Karpas-422 (cell line): Measurements from ENCODE around the gene CALU. TPM values are rescaled to one million over a fixed set of nuclear protein-coding genes. Genes with fewer than 3 reads are reported as not detected.

Experiments used
- DNase-seq: peaks from one replicate; pipeline ENCODE4 v3.0.0-alpha.2; 2015
- H2AFZ ChIP-seq: fragments of 200-600 bp; sonication (generic); 2 replicates; pipeline ENCODE4 v1.6.1; 2014; ENCODE audit warnings: antibody characterized with exemption, low read length, mixed read lengths
- H3K27ac ChIP-seq: fragments of 200-600 bp; sonication (generic); 2 replicates; pipeline ENCODE4 v1.5.1; 2014; ENCODE audit warnings: mild to moderate bottlenecking, low read length, moderate library complexity
- H3K27me3 ChIP-seq: fragments of 200-600 bp; sonication (generic); 2 replicates; pipeline ENCODE4 v1.6.1; 2014; ENCODE audit warnings: low read length, mixed read lengths
- H3K36me3 ChIP-seq: fragments of 200-600 bp; sonication (generic); 2 replicates; pipeline ENCODE4 v1.6.1; 2014; ENCODE audit warnings: low read length, mixed read lengths; ENCODE audit not compliant: insufficient read depth
- H3K4me1 ChIP-seq: fragments of 200-600 bp; sonication (generic); 2 replicates; pipeline ENCODE4 v1.6.1; 2014; ENCODE audit warnings: mild to moderate bottlenecking, low read length, mixed read lengths
- H3K4me2 ChIP-seq: fragments of 200-600 bp; sonication (generic); 2 replicates; pipeline ENCODE4 v1.6.1; 2014; ENCODE audit warnings: low read length, low read depth, mild to moderate bottlenecking; ENCODE audit not compliant: poor library complexity, severe bottlenecking
- H3K4me3 ChIP-seq: fragments of 200-600 bp; sonication (generic); 2 replicates; pipeline ENCODE4 v1.5.1; 2014; ENCODE audit warnings: mild to moderate bottlenecking, antibody characterized with exemption, low read length, mixed read lengths
- H3K79me2 ChIP-seq: fragments of 200-600 bp; sonication (generic); 2 replicates; pipeline ENCODE4 v1.6.1; 2014; ENCODE audit warnings: mild to moderate bottlenecking, low read length, mixed read lengths
- H3K9ac ChIP-seq: fragments of 200-600 bp; sonication (generic); 2 replicates; pipeline ENCODE4 v1.6.0; 2014; ENCODE audit warnings: low read length
- H3K9me2 ChIP-seq: fragments of 200-600 bp; sonication (generic), shearing (Covaris generic); replicated peaks from 2 replicates; pipeline ENCODE4 v1.6.0; 2014; ENCODE audit warnings: mild to moderate bottlenecking, low read length, moderate library complexity; ENCODE audit not compliant: insufficient read depth
- H3K9me3 ChIP-seq: fragments of 300-700, 200-600 bp; sonication (generic); 2 replicates; pipeline ENCODE4 v1.6.1; 2014; ENCODE audit warnings: low read length, mixed read lengths
- H4K20me1 ChIP-seq: fragments of 200-600 bp; sonication (generic); 2 replicates; pipeline ENCODE4 v1.6.1; 2014; ENCODE audit warnings: mild to moderate bottlenecking, antibody characterized with exemption, low read length, low read depth; ENCODE audit not compliant: insufficient read depth
- total RNA-seq: library from RNA; depleted of rRNA; stranded (reverse); fragments of >200 nt; shearing (Covaris generic); gene quantifications from 2 replicates; pipeline ENCODE4 v1.2.3, GENCODE V29; 2014; ENCODE audit warnings: low replicate concordance

CALU gene
- total RNA-seq, 1 experiment from 2014 or later = 42.1 TPM

GRCh38 chr7:128713794-128714193, 25.4 kb upstream of the CALU start:
- H3K27me3 ChIP-seq = no peaks in the 10 kb centered on the region
- no peaks in the 10 kb centered on the region for H3K9me3 ChIP-seq
- no peak overlapping the region for H3K9ac ChIP-seq
- H3K36me3 ChIP-seq = no peaks in the 10 kb centered on the region
- H3K79me2 ChIP-seq = no peaks in the 10 kb centered on the region
- no peak for DNase-seq
- H4K20me1 ChIP-seq = no peaks in the 10 kb centered on the region
- no peaks in the 10 kb centered on the region for H3K9me2 ChIP-seq
- no peak overlapping the region for H2AFZ ChIP-seq
- no peaks in the 10 kb centered on the region for H3K4me1 ChIP-seq
- no peak overlapping the region for H3K4me3 ChIP-seq
- no peak overlapping the region for H3K4me2 ChIP-seq
- no peak overlapping the region for H3K27ac ChIP-seq

- H3K9ac ChIP-seq = no peak overlapping the region
- H3K4me3 ChIP-seq = no peak overlapping the region
- H3K27ac ChIP-seq = no peak overlapping the region
- H2AFZ ChIP-seq = no peak overlapping the region
- no peaks in the 10 kb centered on the region for H3K4me1 ChIP-seq
- H4K20me1 ChIP-seq = no peaks in the 10 kb centered on the region
- no peaks in the 10 kb centered on the region for H3K27me3 ChIP-seq
- DNase-seq = no peak
- H3K9me2 ChIP-seq = no peaks in the 10 kb centered on the region
- no peak overlapping the region for H3K4me2 ChIP-seq
- H3K79me2 ChIP-seq = no peaks in the 10 kb centered on the region
- no peaks in the 10 kb centered on the region for H3K9me3 ChIP-seq
- H3K36me3 ChIP-seq = no peaks in the 10 kb centered on the region
Observed at GRCh38 chr7:128714701-128715495, 24.3 kb upstream of the CALU start.

DNA sequence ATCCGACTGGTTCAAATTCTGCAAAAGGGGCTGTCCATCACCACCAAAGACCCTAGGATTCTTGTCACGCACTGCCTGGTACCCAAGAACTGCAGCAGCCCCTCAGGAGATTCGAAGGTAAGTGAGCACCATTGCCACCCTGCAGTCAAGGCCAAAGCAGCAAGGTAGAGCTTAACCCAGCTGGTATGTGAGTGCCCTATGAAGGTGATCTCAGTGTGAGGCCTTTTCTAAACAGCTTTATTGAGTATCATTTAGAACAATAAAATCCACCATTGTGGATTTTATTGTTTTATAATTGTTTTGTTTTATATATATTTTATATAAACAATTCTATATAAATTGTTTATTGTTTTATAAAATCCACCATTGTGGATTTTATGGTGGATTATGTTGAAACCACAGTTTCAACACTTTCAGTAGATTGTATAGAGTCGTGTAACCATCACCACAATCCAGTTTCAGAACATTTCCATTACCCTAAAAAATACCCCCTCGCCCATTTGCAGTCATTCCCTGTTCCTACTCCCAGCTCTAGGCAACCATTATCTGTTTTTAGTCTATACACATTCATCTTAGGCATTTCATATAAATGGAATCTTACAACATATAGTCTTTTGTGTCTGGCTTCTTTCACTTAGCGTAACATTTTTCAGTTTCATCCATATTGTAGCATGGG, 20.1 kb upstream of the CALU start:
- no peak overlapping the region for H2AFZ ChIP-seq
- DNase-seq = no peak

DNA sequence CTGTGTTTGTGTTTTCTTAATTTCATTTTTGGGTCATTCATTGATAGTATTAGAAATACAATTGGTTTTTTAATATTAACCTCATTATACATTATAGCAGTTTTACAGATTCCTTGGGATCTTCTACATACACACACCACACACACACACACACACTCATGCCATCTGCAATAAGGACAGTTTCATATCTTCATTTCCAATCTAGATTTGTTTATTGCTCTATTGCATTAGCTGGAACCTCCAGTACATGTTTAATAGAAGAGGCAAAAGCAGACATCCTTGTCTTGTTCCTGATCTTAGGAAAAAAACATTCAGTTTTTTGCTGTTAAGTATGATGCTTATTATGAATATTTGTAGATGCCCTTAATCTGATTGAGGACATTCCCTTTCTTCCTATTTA, 17.8 kb upstream of the CALU start:
- H3K27me3 ChIP-seq = no peaks in the 10 kb centered on the region
- no peaks in the 10 kb centered on the region for H3K9me3 ChIP-seq
- H3K9ac ChIP-seq = no peak overlapping the region
- H3K9me2 ChIP-seq = no peaks in the 10 kb centered on the region
- H3K4me1 ChIP-seq = peaks cover 9% of the 10 kb centered on the region
- no peaks in the 10 kb centered on the region for H3K79me2 ChIP-seq
- no peak overlapping the region for H3K27ac ChIP-seq
- no peak overlapping the region for H3K4me2 ChIP-seq
- no peak for DNase-seq
- H3K4me3 ChIP-seq = no peak overlapping the region
- H3K36me3 ChIP-seq = no peaks in the 10 kb centered on the region
- H4K20me1 ChIP-seq = no peaks in the 10 kb centered on the region
- H2AFZ ChIP-seq = no peak overlapping the region

More for the DNA sequence above, 20.1 kb upstream of the CALU start:
- Histone ChIP-seq H3K27ac (no peak overlapping the region), H3K4me2 (no peak overlapping the region), H3K9me2 (no peaks in the 10 kb centered on the region), H3K4me3 (no peak overlapping the region), H3K79me2 (no peaks in the 10 kb centered on the region), H3K27me3 (no peaks in the 10 kb centered on the region), H4K20me1 (no peaks in the 10 kb centered on the region), H3K36me3 (no peaks in the 10 kb centered on the region), H3K9me3 (no peaks in the 10 kb centered on the region), H3K9ac (no peak overlapping the region), H3K4me1 (no peaks in the 10 kb centered on the region)

DNA sequence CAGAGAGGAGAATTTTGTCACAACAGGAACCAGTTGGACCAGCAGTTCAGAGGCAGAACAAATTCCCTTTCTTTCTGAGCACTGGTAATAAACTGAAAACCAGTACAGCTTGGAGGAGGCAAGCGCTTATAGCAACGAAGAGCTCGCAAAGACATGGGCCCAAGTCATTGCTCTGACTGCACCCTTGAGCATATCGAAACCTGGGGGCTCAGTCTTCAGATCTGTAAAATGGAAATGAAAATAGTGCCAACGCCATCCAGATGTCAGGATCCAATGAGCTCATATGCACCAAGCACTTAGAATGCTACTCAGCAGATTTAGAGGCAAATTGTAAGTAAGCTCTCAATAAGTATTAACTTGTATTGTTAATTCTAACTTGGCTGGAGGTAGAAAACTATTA, 14.4 kb upstream of the CALU start:
- H4K20me1 ChIP-seq = no peaks in the 10 kb centered on the region
- H2AFZ ChIP-seq = no peak overlapping the region
- no peaks in the 10 kb centered on the region for H3K9me2 ChIP-seq
- H3K27me3 ChIP-seq = no peaks in the 10 kb centered on the region
- no peaks in the 10 kb centered on the region for H3K79me2 ChIP-seq
- H3K4me2 ChIP-seq = no peak overlapping the region
- no peak overlapping the region for H3K4me3 ChIP-seq
- H3K27ac ChIP-seq = no peak overlapping the region
- DNase-seq = no peak
- peaks cover 15% of the 10 kb centered on the region for H3K4me1 ChIP-seq
- H3K9ac ChIP-seq = no peak overlapping the region
- no peaks in the 10 kb centered on the region for H3K9me3 ChIP-seq
- no peaks in the 10 kb centered on the region for H3K36me3 ChIP-seq

DNA sequence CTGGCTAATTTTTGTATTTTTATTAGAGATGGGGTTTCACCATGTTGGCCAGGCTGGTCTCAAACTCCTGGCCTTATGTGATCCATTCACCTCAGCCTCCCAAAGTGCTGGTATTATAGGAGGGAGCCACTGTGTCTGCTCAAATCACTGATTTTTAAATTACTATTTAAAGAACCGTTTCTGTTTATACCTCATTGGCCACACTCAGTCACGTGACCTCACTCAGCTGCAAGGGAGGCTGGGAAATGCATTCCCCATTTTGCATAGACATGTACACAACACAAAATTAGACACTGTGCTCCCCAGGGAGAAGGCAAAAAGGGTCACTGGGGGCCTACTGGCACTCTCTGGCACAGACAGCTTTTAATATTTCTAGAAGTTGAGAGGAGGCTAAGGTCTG, 13.6 kb upstream of the CALU start:
- no peak overlapping the region for H3K9ac ChIP-seq
- H3K9me3 ChIP-seq = no peaks in the 10 kb centered on the region
- no peak overlapping the region for H3K27ac ChIP-seq
- no peak overlapping the region for H2AFZ ChIP-seq
- no peaks in the 10 kb centered on the region for H3K36me3 ChIP-seq
- no peak overlapping the region for H3K4me2 ChIP-seq
- no peak for DNase-seq
- H3K27me3 ChIP-seq = no peaks in the 10 kb centered on the region
- H4K20me1 ChIP-seq = no peaks in the 10 kb centered on the region
- no peaks in the 10 kb centered on the region for H3K9me2 ChIP-seq
- H3K4me1 ChIP-seq = peaks cover 15% of the 10 kb centered on the region
- no peaks in the 10 kb centered on the region for H3K79me2 ChIP-seq
- no peak overlapping the region for H3K4me3 ChIP-seq

- Histone ChIP-seq H4K20me1 (no peaks in the 10 kb centered on the region), H3K9me3 (no peaks in the 10 kb centered on the region), H3K4me3 (no peak overlapping the region), H3K4me2 (no peak overlapping the region), H3K27me3 (no peaks in the 10 kb centered on the region), H3K9me2 (no peaks in the 10 kb centered on the region), H3K4me1 (peaks cover 15% of the 10 kb centered on the region), H2AFZ (no peak overlapping the region), H3K27ac (no peak overlapping the region), H3K36me3 (no peaks in the 10 kb centered on the region), H3K79me2 (no peaks in the 10 kb centered on the region), H3K9ac (no peak overlapping the region)
- DNase-seq = no peak
Observed at GRCh38 chr7:128726059-128726736, 13.0 kb upstream of the CALU start.

GRCh38 chr7:128726737-128727072, 12.5 kb upstream of the CALU start:
- Histone ChIP-seq H3K9me3 (no peaks in the 10 kb centered on the region), H3K4me3 (no peak overlapping the region), H3K9me2 (no peaks in the 10 kb centered on the region), H3K9ac (no peak overlapping the region), H4K20me1 (no peaks in the 10 kb centered on the region), H3K4me2 (no peak overlapping the region), H3K36me3 (no peaks in the 10 kb centered on the region), H3K79me2 (no peaks in the 10 kb centered on the region), H3K4me1 (peaks cover 15% of the 10 kb centered on the region), H3K27ac (no peak overlapping the region), H2AFZ (no peak overlapping the region), H3K27me3 (no peaks in the 10 kb centered on the region)
- DNase-seq = no peak
